Forelimb muscle (tissue), 1 donor: Measurements from ENCODE around the gene TXLNA. TPM values are rescaled to one million over a fixed set of nuclear protein-coding genes. Genes with fewer than 3 reads are reported as not detected.

ENCODE experiments used
- DNase-seq: peaks from one replicate; pipeline ENCODE4 v3.0.0-alpha.2; 2013; ENCODE audit warnings: low read depth
- polyA plus RNA-seq: library from polyadenylated mRNA; unstranded; fragments of 120-200 nt; gene quantifications from one replicate; pipeline ENCODE4 v1.2.1, GENCODE V29; 2013; ENCODE audit not compliant: insufficient read length

Gene TXLNA
- polyA plus RNA-seq, 1 donor, result 28.5 TPM

- no peak for DNase-seq
Observed at GRCh38 chr1:32247452-32247851, 68.0 kb downstream of the TXLNA start.

Other genes starting within 250 kb of the TXLNA start
- gene PTP4A2, start 241.3 kb upstream of the TXLNA start, polyA plus RNA-seq, result 194 TPM
- 123 TPM for gene KHDRBS1, start 165.8 kb upstream of the TXLNA start, polyA plus RNA-seq
- 13.5 TPM for gene TMEM39B, start 106.7 kb upstream of the TXLNA start, polyA plus RNA-seq
- 23.4 TPM for gene KPNA6, start 71.6 kb upstream of the TXLNA start, polyA plus RNA-seq
- gene CCDC28B, start 20.9 kb downstream of the TXLNA start, polyA plus RNA-seq, result 57.8 TPM
- gene IQCC, start 26.0 kb downstream of the TXLNA start, polyA plus RNA-seq, result 2.5 TPM
- gene DCDC2B, start 29.4 kb downstream of the TXLNA start, polyA plus RNA-seq, result 0.66 TPM
- gene TMEM234, start 42.7 kb downstream of the TXLNA start, polyA plus RNA-seq, result 7.3 TPM
- gene EIF3I, start 42.7 kb downstream of the TXLNA start, polyA plus RNA-seq, result 164 TPM
- 4.0 TPM for gene FAM167B, start 67.5 kb downstream of the TXLNA start, polyA plus RNA-seq
- gene LCK, start 71.6 kb downstream of the TXLNA start, polyA plus RNA-seq, result 0.35 TPM
- 40.1 TPM for gene HDAC1, start 112.4 kb downstream of the TXLNA start, polyA plus RNA-seq
- gene MARCKSL1, start 156.6 kb downstream of the TXLNA start, polyA plus RNA-seq, result 136 TPM
- gene FAM229A, start 182.8 kb downstream of the TXLNA start, polyA plus RNA-seq, result 7.0 TPM
- 2.9 TPM for gene TSSK3, start 182.9 kb downstream of the TXLNA start, polyA plus RNA-seq
- gene BSDC1, start 214.8 kb downstream of the TXLNA start, polyA plus RNA-seq, result 39.6 TPM